ENCODE results near the gene SORBS1.

GRCh38 chr10:95564291-95564690 is 3.1 kb upstream of the SORBS1 start:
- no peak for TF ChIP-seq CTCF (IDR thresholded peaks at IDR 0.05)
- TF ChIP-seq TCF7 (CRISPR knock-in tag; IDR thresholded peaks at IDR 0.05; ENCODE audit: low read depth), result no peak
- no peak for TF ChIP-seq KAT7 (CRISPR knock-in tag; IDR thresholded peaks at IDR 0.05; ENCODE audit: borderline replicate concordance)
- TF ChIP-seq MAX (CRISPR knock-in tag; IDR thresholded peaks at IDR 0.05), result no peak
- no peak for TF ChIP-seq SP1 (CRISPR knock-in tag; conservative IDR thresholded peaks at IDR 0.05)
- no peak for TF ChIP-seq USF1 (CRISPR knock-in tag; IDR thresholded peaks at IDR 0.05)
- TF ChIP-seq NFYB (CRISPR knock-in tag; conservative IDR thresholded peaks at IDR 0.05; ENCODE audit: low read depth), result no peak
- no peak for TF ChIP-seq ZNF512 (CRISPR knock-in tag; IDR thresholded peaks at IDR 0.05; ENCODE audit: borderline replicate concordance)

Data from WTC11 (cell line).